ENCODE results near the gene PI4KA. TPM values are rescaled to one million over a fixed set of nuclear protein-coding genes. Genes with fewer than 3 reads are reported as not detected.
A peak's percentile ranks its signal among the peaks of the same experiment; 100 is the strongest.

The PI4KA gene
- total and polyA plus RNA-seq, 2 of the 13 experiments (the other 11 are each of a cell fraction or from before 2014, with no cell fraction given): 27.4 to 56.4 TPM

DNA sequence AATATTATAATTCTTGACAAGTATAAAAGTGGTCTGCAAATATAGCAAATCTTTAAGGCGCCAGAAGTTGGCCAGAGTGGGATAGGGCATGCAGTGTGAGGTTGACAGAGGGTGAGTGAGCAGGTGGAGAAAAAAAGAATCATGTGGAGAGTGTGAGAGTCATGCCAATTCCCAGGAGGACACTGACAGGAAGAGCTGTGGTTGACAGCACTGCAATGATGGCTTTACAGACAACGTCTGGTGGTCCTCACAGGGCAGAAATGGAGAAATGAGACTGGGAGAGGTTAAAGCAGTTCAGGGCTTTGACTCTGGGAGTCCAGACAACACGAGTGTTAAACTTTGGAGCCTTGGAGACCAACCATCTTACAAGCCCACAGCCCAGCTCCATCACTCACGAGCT lies 49.8 kb downstream of the PI4KA start:
- Histone ChIP-seq H3K4me1 (ENCODE audit: insufficient read depth, low read length) (no peaks in the 10 kb centered on the region), H3K4me3 (replicated peaks in 1 of 3; ENCODE audit: insufficient read depth in 1 of 3, low read depth in 2 of 3, low read length in 3 of 3) (no peak overlapping the region), H3K4me2 (ENCODE audit: low read depth, low read length) (no peak overlapping the region), H3K9me3 (ENCODE audit: low read length) (no peaks in the 10 kb centered on the region), H4K20me1 (ENCODE audit: insufficient read depth, low read length) (no peaks in the 10 kb centered on the region), H3K79me2 (ENCODE audit: insufficient read depth, low read length) (no peaks in the 10 kb centered on the region), H3K27me3 (ENCODE audit: control insufficient read depth in 1 of 2, insufficient read depth in 2 of 2, low read length in 2 of 2) (no peaks in the 10 kb centered on the region), H2AFZ (ENCODE audit: low read length) (no peak overlapping the region), H3K27ac (ENCODE audit: extremely low read length, insufficient read depth, low read length) (no peak overlapping the region), H3K36me3 (replicated peaks in 1 of 2; ENCODE audit: control insufficient read depth in 1 of 2, insufficient read depth in 2 of 2, low read length in 2 of 2) (peaks cover 20 to 71% of the 10 kb centered on the region in 2 experiments; a peak in 4 of 5 replicates), H3K9ac (ENCODE audit: insufficient read depth, low read depth, low read length) (no peak overlapping the region)
- in situ Hi-C loops (cut with HindIII; ENCODE audit: extremely low pct_ligation_motif_present, low pct_unique_long_range_greater_than_20kb): no loop called here
- CTCF ChIA-PET (ENCODE audit: low intra/inter-chr PET ratio, low total read pairs): no interaction called here
- intact Hi-C loops (cut with micrococcal nuclease; ENCODE audit: unreplicated experiment): no loop called here
- no peak for ATAC-seq
- BruUV-seq (replicated peaks): no TSS peak
- no peak for FAIRE-seq
- POLR2A ChIA-PET: no interaction called here
- TF ChIP-seq ZNF781 (CRISPR knock-in tag; IDR thresholded peaks at IDR 0.05; ENCODE audit: borderline replicate concordance, not compliant biosample characterization): no peak
- TF ChIP-seq ZNF740 (CRISPR knock-in tag; IDR thresholded peaks at IDR 0.05): no peak
- TF ChIP-seq HOXA5 (CRISPR knock-in tag; IDR thresholded peaks at IDR 0.05): no peak
- DNase-seq (ENCODE audit: low spot score): no peak
- 95% methylated on average over 3 of the region's 4 CpGs for WGBS (ENCODE audit: low lambda C conversion rate)

- ATAC-seq (no peak), FAIRE-seq (no peak), DNase-seq (ENCODE audit: low spot score) (no peak)
- 92% methylated on average over 4 of the region's 4 CpGs for WGBS (ENCODE audit: low lambda C conversion rate)
- H3K9me3 ChIP-seq (ENCODE audit: low read length): no peaks in the 10 kb centered on the region
- in situ Hi-C loops (cut with HindIII; ENCODE audit: extremely low pct_ligation_motif_present, low pct_unique_long_range_greater_than_20kb) (no loop called here), intact Hi-C loops (cut with micrococcal nuclease; ENCODE audit: unreplicated experiment) (no loop called here)
- no peak overlapping the region for H3K4me3 ChIP-seq (replicated peaks in 1 of 3; ENCODE audit: insufficient read depth in 1 of 3, low read depth in 2 of 3, low read length in 3 of 3)
- H3K4me1 ChIP-seq (ENCODE audit: insufficient read depth, low read length): no peaks in the 10 kb centered on the region
- no peak overlapping the region for H3K4me2 ChIP-seq (ENCODE audit: low read depth, low read length)
- no TSS peak for BruUV-seq (replicated peaks)
- H4K20me1 ChIP-seq (ENCODE audit: insufficient read depth, low read length): no peaks in the 10 kb centered on the region
- no peak overlapping the region for H3K27ac ChIP-seq (ENCODE audit: extremely low read length, insufficient read depth, low read length)
- H3K79me2 ChIP-seq (ENCODE audit: insufficient read depth, low read length): no peaks in the 10 kb centered on the region
- H3K9ac ChIP-seq (ENCODE audit: insufficient read depth, low read depth, low read length): no peak overlapping the region
- TF ChIP-seq FOXM1 (CRISPR knock-in tag; IDR thresholded peaks at IDR 0.05): no peak
- TF ChIP-seq ZNF34 (CRISPR knock-in tag; IDR thresholded peaks at IDR 0.05; ENCODE audit: borderline replicate concordance): no peak
- peak; percentile 45 to 64; a peak in 2 of 4 replicates for TF ChIP-seq MAFK (conservative IDR thresholded peaks at IDR 0.05 in 1 of 2, IDR thresholded peaks at IDR 0.05 in 1 of 2; ENCODE audit: low read length in 2 of 2)
- TF ChIP-seq ZNF737 (CRISPR knock-in tag; IDR thresholded peaks at IDR 0.05; ENCODE audit: borderline replicate concordance): no peak
- TF ChIP-seq MAFF (IDR thresholded peaks at IDR 0.05; ENCODE audit: low read depth, low read length): peak; percentile 49
- no peak for TF ChIP-seq FOXK1 (CRISPR knock-in tag; IDR thresholded peaks at IDR 0.05; ENCODE audit: borderline replicate concordance, low read depth)
- no peak for TF ChIP-seq MIXL1 (CRISPR knock-in tag; IDR thresholded peaks at IDR 0.05)
- peak; percentile 76 for TF ChIP-seq FOSL2 (CRISPR knock-in tag; IDR thresholded peaks at IDR 0.05)
- no peak for TF ChIP-seq CHCHD3 (CRISPR knock-in tag; IDR thresholded peaks at IDR 0.05)
- TF ChIP-seq NFE2L2 (IDR thresholded peaks at IDR 0.05; ENCODE audit: low read length): peak; percentile 59; the same call in 1 of the 2 replicates
- no peak for TF ChIP-seq HOXD1 (CRISPR knock-in tag; IDR thresholded peaks at IDR 0.05)
- no peak for TF ChIP-seq ZFP82 (CRISPR knock-in tag; IDR thresholded peaks at IDR 0.05; ENCODE audit: borderline replicate concordance)
- no peak for TF ChIP-seq ZNF350 (CRISPR knock-in tag; IDR thresholded peaks at IDR 0.05; ENCODE audit: borderline replicate concordance, low read depth)
- TF ChIP-seq KAT7 (CRISPR knock-in tag; IDR thresholded peaks at IDR 0.05; ENCODE audit: borderline replicate concordance): no peak
- peaks cover 22 to 75% of the 10 kb centered on the region in 2 experiments; a peak in 4 of 5 replicates for H3K36me3 ChIP-seq (replicated peaks in 1 of 2; ENCODE audit: control insufficient read depth in 1 of 2, insufficient read depth in 2 of 2, low read length in 2 of 2)
- no peak overlapping the region for H2AFZ ChIP-seq (ENCODE audit: low read length)
- no peaks in the 10 kb centered on the region for H3K27me3 ChIP-seq (ENCODE audit: control insufficient read depth in 1 of 2, insufficient read depth in 2 of 2, low read length in 2 of 2)
- ChIA-PET POLR2A (no interaction called here), CTCF (ENCODE audit: low intra/inter-chr PET ratio, low total read pairs) (no interaction called here)
These were observed 51.3 kb downstream of the PI4KA start for GRCh38 chr22:20807315-20807752.

All from HepG2 (cell line).